Gastrocnemius medialis (tissue), 4 donors: ENCODE data around the gene GEN1. TPM values are rescaled to one million over a fixed set of nuclear protein-coding genes. Genes with fewer than 3 reads are reported as not detected.

Experiments used
- ATAC-seq, 2 donors: fragments of 150-250 bp; one replicate each; pipeline ENCODE4 v1.9.1; 2016
- DNase-seq, 2 donors: peaks; one replicate each; pipeline ENCODE4 v3.0.0-alpha.2; 2019
- H3K27ac ChIP-seq, 4 donors: fragments of 200-600 bp; sonication (generic); 1 replicate in 1 of 4; 2 replicates in 3 of 4; pipeline ENCODE4 v1.5.1; 2016 to 2018; ENCODE audit warnings: mild to moderate bottlenecking in 2 of 4, moderate library complexity in 1 of 4
- H3K27me3 ChIP-seq, 3 donors: fragments of 200-600 bp; sonication (generic) in 2 of 3; 1 replicate in 1 of 3; 2 replicates in 2 of 3; pipeline versions ENCODE4 v1.5.1 to v1.6.0; 2016 to 2019; ENCODE audit warnings: mild to moderate bottlenecking in 1 of 3, moderate library complexity in 1 of 3
- H3K36me3 ChIP-seq, 2 donors: fragments of 200-600 bp; sonication (generic) in 1 of 2; one replicate each; pipeline ENCODE4 v1.5.1; 2017 to 2018
- H3K4me1 ChIP-seq, 2 donors: fragments of 200-600 bp; sonication (generic) in 1 of 2; one replicate each; pipeline ENCODE4 v1.5.1; 2016 to 2017; ENCODE audit warnings: mild to moderate bottlenecking in 2 of 2
- H3K4me3 ChIP-seq, 4 donors: fragments of 200-600 bp; sonication (generic) in 3 of 4; 1 replicate in 1 of 4; 2 replicates in 3 of 4; pipeline ENCODE4 v1.5.1; 2016 to 2019; ENCODE audit warnings: mild to moderate bottlenecking in 2 of 4
- H3K9me3 ChIP-seq, 3 donors: fragments of 200-600 bp; sonication (generic) in 2 of 3; 1 replicate in 1 of 3; 2 replicates in 2 of 3; pipeline ENCODE4 v1.5.1; 2016 to 2019
- POLR2A ChIP-seq, 2 donors: fragments of 450-650 bp; IDR thresholded peaks; one replicate each; pipeline ENCODE4 v1.6.1; 2017; ENCODE audit warnings: antibody characterized with exemption in 2 of 2, mild to moderate bottlenecking in 2 of 2, moderate library complexity in 2 of 2
- in situ Hi-C, 4 donors: fragments of 200-750 bp; cut with MboI; loops; one replicate each; pipeline versions ENCODE4 v1.15.0 to v1.8.0; 2017; ENCODE audit warnings: low sequenced_read_pairs in 4 of 4
- intact Hi-C: fragments of 100-400 bp; cut with DNase I; formaldehyde crosslinking; loops from one replicate; pipeline ENCODE4 v1.15.1; 2023; ENCODE audit warnings: low total_unique reads
- total RNA-seq, 4 donors: library from RNA; depleted of rRNA; stranded (reverse); fragments of >200 nt; gene quantifications; one replicate each; pipeline versions ENCODE4 v1.1.0 to v1.2.3, GENCODE V29; 2016
- TF ChIP-seq, protein P1 (sequence below), 5 experiments: fragments of 450-650 bp in 3 of 5; fragments of 200-600 bp in 2 of 5; sonication (generic) in 2 of 5; IDR thresholded peaks in 4 of 5; conservative IDR thresholded peaks in 1 of 5; 1 replicate in 4 of 5; 2 replicates in 1 of 5; pipeline ENCODE4 v1.5.1; 2016 to 2019; ENCODE audit warnings: antibody characterized with exemption in 5 of 5, mild to moderate bottlenecking in 3 of 5, moderate library complexity in 3 of 5

The GEN1 gene, protein sequence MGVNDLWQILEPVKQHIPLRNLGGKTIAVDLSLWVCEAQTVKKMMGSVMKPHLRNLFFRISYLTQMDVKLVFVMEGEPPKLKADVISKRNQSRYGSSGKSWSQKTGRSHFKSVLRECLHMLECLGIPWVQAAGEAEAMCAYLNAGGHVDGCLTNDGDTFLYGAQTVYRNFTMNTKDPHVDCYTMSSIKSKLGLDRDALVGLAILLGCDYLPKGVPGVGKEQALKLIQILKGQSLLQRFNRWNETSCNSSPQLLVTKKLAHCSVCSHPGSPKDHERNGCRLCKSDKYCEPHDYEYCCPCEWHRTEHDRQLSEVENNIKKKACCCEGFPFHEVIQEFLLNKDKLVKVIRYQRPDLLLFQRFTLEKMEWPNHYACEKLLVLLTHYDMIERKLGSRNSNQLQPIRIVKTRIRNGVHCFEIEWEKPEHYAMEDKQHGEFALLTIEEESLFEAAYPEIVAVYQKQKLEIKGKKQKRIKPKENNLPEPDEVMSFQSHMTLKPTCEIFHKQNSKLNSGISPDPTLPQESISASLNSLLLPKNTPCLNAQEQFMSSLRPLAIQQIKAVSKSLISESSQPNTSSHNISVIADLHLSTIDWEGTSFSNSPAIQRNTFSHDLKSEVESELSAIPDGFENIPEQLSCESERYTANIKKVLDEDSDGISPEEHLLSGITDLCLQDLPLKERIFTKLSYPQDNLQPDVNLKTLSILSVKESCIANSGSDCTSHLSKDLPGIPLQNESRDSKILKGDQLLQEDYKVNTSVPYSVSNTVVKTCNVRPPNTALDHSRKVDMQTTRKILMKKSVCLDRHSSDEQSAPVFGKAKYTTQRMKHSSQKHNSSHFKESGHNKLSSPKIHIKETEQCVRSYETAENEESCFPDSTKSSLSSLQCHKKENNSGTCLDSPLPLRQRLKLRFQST
- 1 to 10 TPM in 3 of 4 donors, under 1 TPM in 1; 0.31 to 8.7 (median 2.3) TPM for total RNA-seq

DNA sequence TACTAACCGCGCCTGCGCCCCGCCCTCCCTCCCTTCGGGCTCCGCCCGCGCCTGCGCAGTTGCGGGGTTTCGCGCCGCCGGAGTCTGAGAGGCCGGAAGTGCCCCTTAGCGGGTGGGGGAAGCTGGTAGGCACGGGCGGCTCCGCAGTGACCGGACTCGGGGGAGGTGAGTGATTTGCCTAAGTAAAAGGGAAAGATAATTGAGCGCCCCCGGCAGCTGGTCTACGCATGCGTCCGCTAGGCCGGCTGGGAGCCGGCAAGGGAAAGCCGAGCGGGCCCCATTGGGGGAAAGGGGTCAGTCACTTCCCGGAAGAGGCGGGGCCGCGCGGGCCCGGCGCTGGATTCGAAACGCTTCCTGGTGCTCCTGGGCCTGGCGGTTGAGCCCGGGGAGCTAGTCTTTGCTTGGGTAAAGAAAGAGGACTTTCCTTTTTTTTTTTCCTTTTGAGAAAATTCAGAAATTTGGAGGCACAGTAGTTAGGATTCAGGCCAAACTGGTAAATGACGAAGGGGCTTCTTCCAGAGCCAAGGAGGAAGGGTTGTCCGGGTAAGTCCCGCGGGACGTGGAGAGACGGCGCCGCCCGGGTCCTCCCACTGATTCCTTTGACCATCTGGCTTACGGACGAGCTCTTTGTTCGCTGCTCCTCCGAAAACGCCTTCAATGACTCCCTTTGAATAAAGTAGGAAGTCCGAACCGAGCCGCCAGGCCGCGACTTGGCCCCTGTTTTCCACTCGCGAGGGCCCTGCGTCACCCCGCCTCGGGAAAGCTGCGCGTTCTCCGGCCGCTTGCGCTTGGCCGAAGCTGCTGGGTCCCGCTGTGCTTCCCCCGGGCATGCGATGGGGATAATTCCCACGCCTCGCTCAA lies at the start of gene GEN1, which contains the start of gene SMC6:
TSS of gene GEN1 (plus strand) at position 336 of the 861 bp plus-strand sequence. CDS start 5,806 bp downstream, outside the sequence.
TSS of gene SMC6 (minus strand) at position 8 of the 861 bp plus-strand sequence. CDS start 7,864 bp downstream, outside the sequence.
- intact Hi-C loops (loop anchor here (2.0 to 5.0 kb wide), 2 partner anchors 77 to 123 kb away; partner anchors contain the start of gene KCNS3), in situ Hi-C loops (no loop called here)
- no peak for TF ChIP-seq POLR2A (IDR thresholded peaks at IDR 0.05)
- TF ChIP-seq, protein P1, sequence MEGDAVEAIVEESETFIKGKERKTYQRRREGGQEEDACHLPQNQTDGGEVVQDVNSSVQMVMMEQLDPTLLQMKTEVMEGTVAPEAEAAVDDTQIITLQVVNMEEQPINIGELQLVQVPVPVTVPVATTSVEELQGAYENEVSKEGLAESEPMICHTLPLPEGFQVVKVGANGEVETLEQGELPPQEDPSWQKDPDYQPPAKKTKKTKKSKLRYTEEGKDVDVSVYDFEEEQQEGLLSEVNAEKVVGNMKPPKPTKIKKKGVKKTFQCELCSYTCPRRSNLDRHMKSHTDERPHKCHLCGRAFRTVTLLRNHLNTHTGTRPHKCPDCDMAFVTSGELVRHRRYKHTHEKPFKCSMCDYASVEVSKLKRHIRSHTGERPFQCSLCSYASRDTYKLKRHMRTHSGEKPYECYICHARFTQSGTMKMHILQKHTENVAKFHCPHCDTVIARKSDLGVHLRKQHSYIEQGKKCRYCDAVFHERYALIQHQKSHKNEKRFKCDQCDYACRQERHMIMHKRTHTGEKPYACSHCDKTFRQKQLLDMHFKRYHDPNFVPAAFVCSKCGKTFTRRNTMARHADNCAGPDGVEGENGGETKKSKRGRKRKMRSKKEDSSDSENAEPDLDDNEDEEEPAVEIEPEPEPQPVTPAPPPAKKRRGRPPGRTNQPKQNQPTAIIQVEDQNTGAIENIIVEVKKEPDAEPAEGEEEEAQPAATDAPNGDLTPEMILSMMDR (IDR thresholded peaks at IDR 0.05 in 4 of 5, conservative IDR thresholded peaks at IDR 0.05 in 1 of 5) = no peak
- Histone ChIP-seq H3K9me3 (no peaks in the 10 kb centered on the region), H3K27me3 (no peaks in the 10 kb centered on the region), H3K4me1 (peaks cover 29 to 31% of the 10 kb centered on the region in 2 donors), H3K36me3 (no peaks in the 10 kb centered on the region), H3K27ac (peak within 1 kb of the TSS; percentile 97 to 99 (median 98)), H3K4me3 (peak within 1 kb of the TSS; percentile 87 to 95 (median 90))
- ATAC-seq = peak; percentile 97
- peak; percentile 76 to 83 for DNase-seq

DNA sequence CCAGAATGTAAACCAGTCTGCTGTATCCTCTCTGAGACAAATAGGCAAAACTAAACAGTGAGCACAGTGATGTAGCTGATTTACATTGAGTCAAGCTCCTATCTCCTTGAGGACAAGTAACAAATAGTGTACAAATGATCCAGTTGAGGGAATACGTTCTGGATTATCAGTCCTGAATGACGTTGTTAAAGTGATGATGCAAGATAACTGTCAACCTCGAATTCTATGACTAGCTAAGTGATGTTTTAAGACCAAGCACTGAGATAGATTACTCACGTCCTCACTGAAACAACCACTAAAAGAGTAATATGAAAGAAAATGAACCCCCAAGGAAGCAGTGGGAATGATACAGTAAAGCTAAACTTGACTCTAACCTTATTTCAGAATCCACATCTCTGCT lies 47.1 kb upstream of the GEN1 start:
- H3K27ac ChIP-seq = no peak overlapping the region
- intact Hi-C loops (no loop called here), in situ Hi-C loops (loop anchor here in 2 of 4 donors (25.0 kb wide), 1 partner anchor 455 kb away; no protein-coding TSS in a partner anchor)
- no peaks in the 10 kb centered on the region for H3K9me3 ChIP-seq
- TF ChIP-seq, protein P1 (IDR thresholded peaks at IDR 0.05 in 4 of 5, conservative IDR thresholded peaks at IDR 0.05 in 1 of 5) = no peak
- TF ChIP-seq POLR2A (IDR thresholded peaks at IDR 0.05) = no peak
- DNase-seq (no peak), ATAC-seq (no peak)
- no peaks in the 10 kb centered on the region for H3K27me3 ChIP-seq
- no peak overlapping the region for H3K4me3 ChIP-seq
- H3K36me3 ChIP-seq = peaks cover 5 to 58% of the 10 kb centered on the region in 2 donors
- no peaks in the 10 kb centered on the region for H3K4me1 ChIP-seq

DNA sequence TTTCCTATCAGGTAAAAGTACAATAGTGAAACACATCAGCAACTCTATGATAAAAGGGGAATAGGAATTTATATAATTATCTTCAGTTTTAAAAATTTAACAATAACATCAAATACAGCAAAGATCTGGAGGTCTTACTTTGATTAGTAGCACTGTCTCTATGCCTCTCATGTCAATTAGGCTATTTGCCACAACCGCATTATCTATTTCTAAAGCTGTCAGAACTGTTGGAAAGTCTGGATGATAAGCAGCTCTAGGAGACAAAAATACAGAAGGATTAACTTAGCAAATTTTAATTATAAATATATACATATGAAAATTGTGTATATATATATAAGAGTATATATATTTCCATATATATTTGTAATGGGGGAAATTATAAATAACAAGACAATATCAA lies 45.4 kb upstream of the GEN1 start:
- H3K27ac ChIP-seq = no peak overlapping the region
- TF ChIP-seq POLR2A (IDR thresholded peaks at IDR 0.05) = no peak
- TF ChIP-seq, protein P1 (IDR thresholded peaks at IDR 0.05 in 4 of 5, conservative IDR thresholded peaks at IDR 0.05 in 1 of 5) = no peak
- in situ Hi-C loops = loop anchor here in 2 of 4 donors (25.0 kb wide), 1 partner anchor 454 kb away; no protein-coding TSS in a partner anchor
- intact Hi-C loops = no loop called here
- H3K36me3 ChIP-seq = peaks cover 0 to 62% of the 10 kb centered on the region in 2 donors
- DNase-seq = no peak
- H3K4me1 ChIP-seq = no peaks in the 10 kb centered on the region
- no peak for ATAC-seq
- no peaks in the 10 kb centered on the region for H3K27me3 ChIP-seq
- no peak overlapping the region for H3K4me3 ChIP-seq
- no peaks in the 10 kb centered on the region for H3K9me3 ChIP-seq

DNA sequence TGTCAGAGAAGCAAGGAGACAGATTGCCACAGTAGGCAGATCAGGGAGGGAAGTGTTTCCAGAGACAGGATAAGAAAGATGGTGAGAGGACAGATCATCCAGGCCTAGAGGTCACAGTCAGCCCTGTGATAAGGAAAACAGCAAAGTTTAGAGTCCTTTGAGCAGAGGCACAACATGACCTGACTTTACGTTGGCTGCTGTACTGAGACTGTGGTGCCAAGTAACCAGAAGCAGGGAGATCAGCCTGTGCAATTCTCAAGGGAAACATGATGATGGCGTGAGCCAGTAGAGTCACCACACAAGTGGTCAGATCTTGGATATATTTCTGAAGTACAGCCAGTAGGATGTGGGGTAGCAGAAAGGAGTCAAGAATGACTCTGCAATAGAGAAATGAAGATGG lies 44.0 kb upstream of the GEN1 start:
- Histone ChIP-seq H3K27ac (peak overlapping the region in 1 of 4 donors; percentile 5), H3K36me3 (peaks cover 0 to 61% of the 10 kb centered on the region in 2 donors), H3K4me3 (no peak overlapping the region), H3K4me1 (no peaks in the 10 kb centered on the region), H3K27me3 (no peaks in the 10 kb centered on the region), H3K9me3 (no peaks in the 10 kb centered on the region)
- intact Hi-C loops (no loop called here), in situ Hi-C loops (loop anchor here in 2 of 4 donors (25.0 kb wide), 1 partner anchor 452 kb away; no protein-coding TSS in a partner anchor)
- ATAC-seq (peak in 1 of 2 donors; percentile 30), DNase-seq (no peak)
- TF ChIP-seq, protein P1 (IDR thresholded peaks at IDR 0.05 in 4 of 5, conservative IDR thresholded peaks at IDR 0.05 in 1 of 5) = no peak
- TF ChIP-seq POLR2A (IDR thresholded peaks at IDR 0.05) = no peak
